GM12873 (cell line): ENCODE data around the gene ZSCAN23.

Experiments
- TF ChIP-seq, protein P1 (sequence below): IDR thresholded peaks from 2 replicates; pipeline ENCODE4 v1.5.1; 2012; ENCODE audit warnings: low read depth, mild to moderate bottlenecking, moderate library complexity, low read length, control low read depth; ENCODE audit not compliant: insufficient read depth; ENCODE audit errors: missing control alignments

The ZSCAN23 gene

DNA sequence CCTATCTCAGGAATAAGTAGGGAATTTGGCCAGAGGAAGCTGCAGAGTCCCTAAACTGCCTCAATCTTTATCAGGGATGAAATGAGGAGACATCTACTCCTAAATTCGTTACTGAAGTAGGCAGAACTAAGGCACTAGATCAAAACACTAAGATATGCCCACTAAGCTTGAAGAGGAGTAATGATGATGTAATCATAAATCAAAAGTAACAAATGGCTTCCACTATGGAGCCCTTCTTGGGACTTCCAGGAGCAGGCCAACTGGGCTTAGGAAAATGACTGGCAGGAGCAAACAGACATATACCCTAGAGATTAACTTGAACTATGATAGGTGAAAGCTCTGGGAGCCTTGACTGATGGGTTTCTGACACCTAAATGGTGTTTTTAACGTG is 59.2 kb downstream of the ZSCAN23 start:
- TF ChIP-seq, protein P1, sequence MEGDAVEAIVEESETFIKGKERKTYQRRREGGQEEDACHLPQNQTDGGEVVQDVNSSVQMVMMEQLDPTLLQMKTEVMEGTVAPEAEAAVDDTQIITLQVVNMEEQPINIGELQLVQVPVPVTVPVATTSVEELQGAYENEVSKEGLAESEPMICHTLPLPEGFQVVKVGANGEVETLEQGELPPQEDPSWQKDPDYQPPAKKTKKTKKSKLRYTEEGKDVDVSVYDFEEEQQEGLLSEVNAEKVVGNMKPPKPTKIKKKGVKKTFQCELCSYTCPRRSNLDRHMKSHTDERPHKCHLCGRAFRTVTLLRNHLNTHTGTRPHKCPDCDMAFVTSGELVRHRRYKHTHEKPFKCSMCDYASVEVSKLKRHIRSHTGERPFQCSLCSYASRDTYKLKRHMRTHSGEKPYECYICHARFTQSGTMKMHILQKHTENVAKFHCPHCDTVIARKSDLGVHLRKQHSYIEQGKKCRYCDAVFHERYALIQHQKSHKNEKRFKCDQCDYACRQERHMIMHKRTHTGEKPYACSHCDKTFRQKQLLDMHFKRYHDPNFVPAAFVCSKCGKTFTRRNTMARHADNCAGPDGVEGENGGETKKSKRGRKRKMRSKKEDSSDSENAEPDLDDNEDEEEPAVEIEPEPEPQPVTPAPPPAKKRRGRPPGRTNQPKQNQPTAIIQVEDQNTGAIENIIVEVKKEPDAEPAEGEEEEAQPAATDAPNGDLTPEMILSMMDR = no peak

DNA sequence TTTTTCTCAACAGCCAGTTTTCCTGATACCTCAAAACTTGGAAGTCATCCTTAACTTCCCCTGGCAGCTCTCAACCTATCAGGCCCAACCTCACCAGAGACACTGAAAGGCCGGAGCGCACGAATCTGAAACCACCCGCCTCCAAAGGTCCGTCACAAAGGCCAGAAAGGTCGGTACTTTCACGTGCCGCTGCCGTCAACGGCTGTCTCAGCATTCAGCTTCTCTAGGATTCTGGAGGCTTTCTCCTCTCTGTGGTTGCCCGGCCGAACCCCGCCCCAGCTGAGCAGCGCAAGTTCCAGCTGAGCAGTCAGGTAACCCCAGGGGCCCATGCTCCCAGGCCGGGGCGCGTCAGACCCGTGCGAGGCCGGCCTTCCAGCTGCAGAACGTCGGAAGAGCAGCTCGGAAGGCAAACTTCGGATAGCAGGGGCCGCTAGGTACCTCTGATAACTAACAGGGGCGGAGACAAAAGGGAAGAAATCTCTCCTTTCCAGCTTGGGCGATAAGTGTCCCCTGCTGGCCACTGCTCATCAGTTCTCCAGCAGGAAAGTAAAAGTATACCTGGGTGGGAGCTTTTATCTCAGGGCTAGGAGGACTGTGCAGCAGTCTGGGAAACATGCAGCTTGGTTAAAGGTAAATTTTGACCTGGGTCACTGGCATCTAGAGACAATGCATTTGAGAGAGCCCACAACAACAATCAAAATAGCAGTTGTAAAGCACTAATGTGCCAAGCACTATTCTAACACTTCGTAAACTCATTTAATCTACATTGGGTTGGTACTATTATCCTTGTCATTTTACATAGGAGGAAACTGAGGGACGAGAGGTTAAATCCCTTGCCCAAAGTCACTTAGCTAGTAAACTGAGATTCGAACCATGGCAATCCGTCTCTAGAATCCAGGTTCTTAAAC is 59.8 kb downstream of the ZSCAN23 start:
- TF ChIP-seq, protein P1 = peak; percentile 28
